PC-3 (cell line): ENCODE data around the gene LMO2. TPM values are rescaled to one million over a fixed set of nuclear protein-coding genes. Genes with fewer than 3 reads are reported as not detected.

Experiments used
- ATAC-seq: fragments of 200-7000 bp; cut with Tn5 transposase; 2 replicates; pipeline ENCODE4 v1.9.1; 2020; ENCODE audit warnings: mild to moderate bottlenecking, moderate library complexity
- BruUV-seq: library from RNA; stranded (reverse); fragments of 400-500 nt; replicated peaks from 2 replicates; lab custom pipeline; 2021; lab: Mats Ljungman, UMichigan
- CTCF ChIA-PET: fragments of 300-600 bp; sonication (Branson Sonifier 250); formaldehyde crosslinking; loops from one replicate; lab custom pipeline; 2022; ENCODE audit warnings: antibody characterized with exemption; lab: Charles Lee
- POLR2A ChIA-PET: fragments of 300-600 bp; sonication (Branson Sonifier 250); formaldehyde crosslinking; loops from one replicate; lab custom pipeline; 2022; ENCODE audit warnings: antibody characterized with exemption; ENCODE audit not compliant: unreplicated experiment; lab: Charles Lee
- DNase-seq: peaks from one replicate; pipeline ENCODE4 v3.0.0-alpha.2; 2015
- H2AFZ ChIP-seq: fragments of 300-600 bp; sonication (generic); 2 replicates; pipeline ENCODE4 v1.6.0; 2016; ENCODE audit warnings: antibody characterized with exemption, low read length
- H3F3A ChIP-seq: fragments of 300-600 bp; sonication (generic); one replicate; pipeline ENCODE4 v1.6.0; 2017; ENCODE audit warnings: antibody characterized with exemption, low read length, control low read depth, mild to moderate bottlenecking; ENCODE audit not compliant: unreplicated experiment
- H3K27ac ChIP-seq: fragments of 300-600 bp; sonication (generic); 2 replicates; pipeline ENCODE4 v1.5.1; 2016; ENCODE audit warnings: mild to moderate bottlenecking, low read length
- H3K27me3 ChIP-seq: fragments of 300-600 bp; sonication (generic); 2 replicates; pipeline ENCODE4 v1.6.1; 2016; ENCODE audit warnings: low read length, mixed read lengths
- H3K36me3 ChIP-seq: fragments of 300-600 bp; sonication (generic); 2 replicates; pipeline ENCODE4 v1.6.1; 2016; ENCODE audit warnings: low read depth, mixed run types, low read length, mixed read lengths
- H3K4me1 ChIP-seq: fragments of 300-600 bp; sonication (generic); 2 replicates; pipeline ENCODE4 v1.5.1; 2016; ENCODE audit warnings: low read length; ENCODE audit not compliant: insufficient read depth
- H3K4me2 ChIP-seq: fragments of 300-600 bp; sonication (generic); 2 replicates; pipeline ENCODE4 v1.6.0; 2016; ENCODE audit warnings: low read length
- H3K4me3 ChIP-seq: fragments of 300-600 bp; sonication (generic); 2 replicates; pipeline ENCODE4 v1.5.1; 2016; ENCODE audit warnings: mild to moderate bottlenecking, low read length, mixed read lengths
- H3K79me2 ChIP-seq: fragments of 300-600 bp; sonication (generic); 2 replicates; pipeline ENCODE4 v1.6.1; 2017; ENCODE audit warnings: low read length, mixed read lengths
- H3K9ac ChIP-seq: fragments of 300-600 bp; sonication (generic); 2 replicates; pipeline ENCODE4 v1.6.0; 2016; ENCODE audit warnings: mild to moderate bottlenecking, low read length
- H3K9me2 ChIP-seq: fragments of 300-600 bp; sonication (generic); replicated peaks from 2 replicates; pipeline ENCODE4 v1.6.1; 2016; ENCODE audit warnings: mixed run types, low read length, mixed read lengths
- H3K9me3 ChIP-seq: fragments of 300-600 bp; sonication (generic); 2 replicates; pipeline ENCODE4 v1.6.1; 2016; ENCODE audit warnings: low read length, mixed read lengths
- H4K20me1 ChIP-seq: fragments of 300-600 bp; sonication (generic); 2 replicates; pipeline ENCODE4 v1.6.1; 2016; ENCODE audit warnings: low read length, mixed read lengths
- EZH2 ChIP-seq: fragments of 300-600 bp; sonication (generic); IDR thresholded peaks from one replicate; pipeline ENCODE4 v1.6.1; 2017; ENCODE audit warnings: antibody characterized with exemption, mild to moderate bottlenecking, low read length; ENCODE audit not compliant: unreplicated experiment
- EZH2phosphoT487 ChIP-seq: fragments of 300-600 bp; sonication (generic); IDR thresholded peaks from 2 replicates; pipeline ENCODE4 v1.6.1; 2018; ENCODE audit warnings: mild to moderate bottlenecking, antibody characterized with exemption, low read length, borderline replicate concordance
- intact Hi-C: fragments of 100-400 bp; cut with micrococcal nuclease; formaldehyde crosslinking; loops from 2 replicates; pipeline ENCODE4 v1.9.0; 2023
- total RNA-seq: library from RNA; depleted of rRNA; stranded (reverse); fragments of >200 nt; gene quantifications from 2 replicates; pipeline ENCODE4 v1.2.3, GENCODE V29; 2014
- TF ChIP-seq, protein P1 (sequence below): fragments of 300-600 bp; sonication (generic); conservative IDR thresholded peaks from 2 replicates; pipeline ENCODE4 v1.5.1; 2017; ENCODE audit warnings: antibody characterized with exemption, low read depth, mild to moderate bottlenecking, low read length

LMO2 gene
- total RNA-seq, 1 experiment from 2014 or later, result 0.51 TPM

DNA sequence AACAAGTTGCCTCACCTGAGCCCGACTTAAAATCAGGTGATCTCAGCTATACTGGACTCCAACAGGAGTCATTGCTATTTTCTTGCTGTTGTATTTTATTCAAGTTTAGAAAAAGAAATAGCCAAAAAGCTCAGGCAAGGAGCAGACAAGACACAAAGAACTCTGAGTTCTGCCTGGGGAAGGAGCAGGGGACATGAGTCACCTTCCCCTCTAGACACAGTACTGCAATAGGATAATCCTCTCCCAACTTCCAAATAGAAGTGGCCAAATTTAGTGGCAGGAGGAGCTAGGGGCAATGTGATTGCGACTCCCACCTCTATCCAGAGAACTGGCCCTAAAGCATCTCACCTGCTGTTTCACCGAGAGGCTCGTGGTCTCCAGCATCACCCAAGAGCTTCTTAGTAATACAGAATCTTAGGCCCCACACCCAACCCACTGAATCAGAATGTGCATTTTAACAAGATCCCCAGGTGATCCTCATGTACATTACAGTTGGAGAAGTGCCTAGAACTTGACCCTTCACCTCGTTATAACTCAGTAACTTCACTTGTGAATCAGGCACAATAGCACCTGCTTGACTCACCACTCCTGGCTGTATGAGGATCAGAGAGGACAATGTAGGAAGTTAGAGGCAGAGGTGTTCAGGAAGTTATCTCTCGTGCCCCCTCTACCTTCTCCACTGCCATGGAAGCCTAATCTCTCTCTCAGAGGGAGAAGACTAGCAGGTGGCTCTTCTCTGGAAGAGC is 60.8 kb downstream of the LMO2 start:
- Histone ChIP-seq H4K20me1 (no peaks in the 10 kb centered on the region), H3K4me3 (peak overlapping the region; percentile 32; the same call in 1 of the 2 replicates), H3K4me2 (peak overlapping the region; percentile 75), H2AFZ (peak overlapping the region; percentile 30), H3K9me3 (no peaks in the 10 kb centered on the region), H3K36me3 (no peaks in the 10 kb centered on the region), H3K4me1 (peaks cover 37% of the 10 kb centered on the region), H3K79me2 (no peaks in the 10 kb centered on the region), H3F3A (peaks cover 5% of the 10 kb centered on the region), H3K9me2 (no peaks in the 10 kb centered on the region), H3K9ac (peak overlapping the region; percentile 28; the same call in 1 of the 2 replicates), H3K27ac (peak overlapping the region; percentile 59), H3K27me3 (no peaks in the 10 kb centered on the region)
- no TSS peak for BruUV-seq
- intact Hi-C loops, result no loop called here
- ATAC-seq (peak; percentile 70), DNase-seq (peak; percentile 90)
- TF ChIP-seq, protein P1, sequence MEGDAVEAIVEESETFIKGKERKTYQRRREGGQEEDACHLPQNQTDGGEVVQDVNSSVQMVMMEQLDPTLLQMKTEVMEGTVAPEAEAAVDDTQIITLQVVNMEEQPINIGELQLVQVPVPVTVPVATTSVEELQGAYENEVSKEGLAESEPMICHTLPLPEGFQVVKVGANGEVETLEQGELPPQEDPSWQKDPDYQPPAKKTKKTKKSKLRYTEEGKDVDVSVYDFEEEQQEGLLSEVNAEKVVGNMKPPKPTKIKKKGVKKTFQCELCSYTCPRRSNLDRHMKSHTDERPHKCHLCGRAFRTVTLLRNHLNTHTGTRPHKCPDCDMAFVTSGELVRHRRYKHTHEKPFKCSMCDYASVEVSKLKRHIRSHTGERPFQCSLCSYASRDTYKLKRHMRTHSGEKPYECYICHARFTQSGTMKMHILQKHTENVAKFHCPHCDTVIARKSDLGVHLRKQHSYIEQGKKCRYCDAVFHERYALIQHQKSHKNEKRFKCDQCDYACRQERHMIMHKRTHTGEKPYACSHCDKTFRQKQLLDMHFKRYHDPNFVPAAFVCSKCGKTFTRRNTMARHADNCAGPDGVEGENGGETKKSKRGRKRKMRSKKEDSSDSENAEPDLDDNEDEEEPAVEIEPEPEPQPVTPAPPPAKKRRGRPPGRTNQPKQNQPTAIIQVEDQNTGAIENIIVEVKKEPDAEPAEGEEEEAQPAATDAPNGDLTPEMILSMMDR, result no peak
- TF ChIP-seq EZH2phosphoT487 (no peak), EZH2 (no peak)
- CTCF ChIA-PET, result interaction anchor here (0.5 kb wide), 1 partner anchor 56 kb away, joined by 3 read pairs; no protein-coding TSS in a partner anchor
- POLR2A ChIA-PET, result no interaction called here

DNA sequence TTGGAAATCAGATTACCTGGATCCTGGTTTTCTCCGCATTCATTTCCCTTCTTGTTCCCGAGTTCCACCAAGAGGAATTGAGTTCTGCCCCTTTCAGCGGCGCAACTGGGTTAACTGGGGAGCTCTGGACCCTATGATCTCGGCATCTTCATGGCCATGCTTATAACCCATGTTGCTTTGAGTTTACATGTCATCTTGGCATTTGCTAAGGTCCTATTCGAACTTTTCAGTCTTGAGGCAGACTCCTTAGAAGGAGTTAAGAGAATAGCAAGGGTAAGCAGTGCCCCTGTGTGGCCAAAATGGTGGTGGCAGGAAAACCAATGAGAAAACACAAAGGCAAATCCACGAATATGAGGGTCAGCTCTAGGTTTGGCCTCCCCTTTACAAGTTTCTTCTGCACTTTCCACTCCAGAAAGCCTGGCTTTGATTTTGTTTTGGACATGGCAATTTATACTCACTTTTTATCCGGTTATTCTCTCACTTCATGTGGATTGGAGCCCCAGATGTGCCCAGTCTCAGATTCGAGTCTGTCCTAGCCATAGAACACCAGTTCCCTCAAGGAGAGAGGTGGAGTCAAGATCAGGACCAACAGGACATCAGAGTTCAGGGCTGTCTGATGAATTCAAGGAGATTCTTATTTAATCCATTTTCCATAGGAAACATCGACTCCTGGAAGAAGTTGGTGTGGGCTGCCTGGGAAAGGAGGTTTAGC is 62.3 kb downstream of the LMO2 start:
- Histone ChIP-seq H3K9me2 (no peaks in the 10 kb centered on the region), H3K9me3 (no peaks in the 10 kb centered on the region), H3K79me2 (no peaks in the 10 kb centered on the region), H3F3A (peaks cover 5% of the 10 kb centered on the region), H3K9ac (peak overlapping the region; percentile 29), H3K4me2 (peak overlapping the region; percentile 95), H2AFZ (peak overlapping the region; percentile 96), H4K20me1 (no peaks in the 10 kb centered on the region), H3K36me3 (no peaks in the 10 kb centered on the region), H3K4me3 (peak overlapping the region; percentile 70), H3K4me1 (peaks cover 27% of the 10 kb centered on the region), H3K27me3 (no peaks in the 10 kb centered on the region), H3K27ac (no peak overlapping the region)
- ChIA-PET CTCF (interaction anchor here (1.1 to 1.6 kb wide), 2 partner anchors 21 to 22 kb away, joined by 3 to 6 read pairs; no protein-coding TSS in a partner anchor), POLR2A (no interaction called here)
- TF ChIP-seq, protein P1, result peak; percentile 87
- no peak for TF ChIP-seq EZH2
- no peak for TF ChIP-seq EZH2phosphoT487
- DNase-seq (peak; percentile 83), ATAC-seq (peak; percentile 70)
- no TSS peak for BruUV-seq
- intact Hi-C loops, result loop anchor here (1.0 to 2.0 kb wide), 4 partner anchors 21 to 467 kb away; no protein-coding TSS in a partner anchor
